ENCODE measurements around the gene DUS2.
"Not testable (repeated sequence)": the region's sequence is repeated elsewhere in the genome, so short reads cannot be mapped to it uniquely, and the experiment has no call there.

Gene DUS2

DNA sequence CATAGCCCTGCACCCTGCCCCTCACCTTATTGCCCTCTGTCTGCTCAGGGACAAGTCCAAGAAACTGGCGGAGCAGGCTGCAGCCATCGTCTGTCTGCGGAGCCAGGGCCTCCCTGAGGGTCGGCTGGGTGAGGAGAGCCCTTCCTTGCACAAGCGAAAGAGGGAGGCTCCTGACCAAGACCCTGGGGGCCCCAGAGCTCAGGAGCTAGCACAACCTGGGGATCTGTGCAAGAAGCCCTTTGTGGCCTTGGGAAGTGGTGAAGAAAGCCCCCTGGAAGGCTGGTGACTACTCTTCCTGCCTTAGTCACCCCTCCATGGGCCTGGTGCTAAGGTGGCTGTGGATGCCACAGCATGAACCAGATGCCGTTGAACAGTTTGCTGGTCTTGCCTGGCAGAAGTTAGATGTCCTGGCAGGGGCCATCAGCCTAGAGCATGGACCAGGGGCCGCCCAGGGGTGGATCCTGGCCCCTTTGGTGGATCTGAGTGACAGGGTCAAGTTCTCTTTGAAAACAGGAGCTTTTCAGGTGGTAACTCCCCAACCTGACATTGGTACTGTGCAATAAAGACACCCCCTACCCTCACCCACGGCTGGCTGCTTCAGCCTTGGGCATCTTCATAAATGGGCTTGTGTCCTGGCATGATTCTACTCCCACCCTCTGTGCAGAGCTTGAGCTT, 55.8 kb downstream of the DUS2 start:
- DNase-seq: no peak

DNA sequence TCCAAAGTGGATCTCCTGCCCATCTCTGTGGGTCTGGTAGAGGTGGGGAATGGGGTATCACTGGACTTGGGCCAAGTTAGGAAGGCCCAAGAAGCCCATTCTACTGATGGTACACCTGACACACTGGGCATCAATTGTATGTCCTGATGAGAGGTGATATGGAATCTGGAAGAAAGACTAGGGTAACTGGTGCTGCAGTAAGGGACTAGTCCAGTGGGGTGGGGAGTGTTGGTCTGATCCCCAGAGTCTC, 56.2 kb downstream of the DUS2 start:
- DNase-seq: no peak

DNA sequence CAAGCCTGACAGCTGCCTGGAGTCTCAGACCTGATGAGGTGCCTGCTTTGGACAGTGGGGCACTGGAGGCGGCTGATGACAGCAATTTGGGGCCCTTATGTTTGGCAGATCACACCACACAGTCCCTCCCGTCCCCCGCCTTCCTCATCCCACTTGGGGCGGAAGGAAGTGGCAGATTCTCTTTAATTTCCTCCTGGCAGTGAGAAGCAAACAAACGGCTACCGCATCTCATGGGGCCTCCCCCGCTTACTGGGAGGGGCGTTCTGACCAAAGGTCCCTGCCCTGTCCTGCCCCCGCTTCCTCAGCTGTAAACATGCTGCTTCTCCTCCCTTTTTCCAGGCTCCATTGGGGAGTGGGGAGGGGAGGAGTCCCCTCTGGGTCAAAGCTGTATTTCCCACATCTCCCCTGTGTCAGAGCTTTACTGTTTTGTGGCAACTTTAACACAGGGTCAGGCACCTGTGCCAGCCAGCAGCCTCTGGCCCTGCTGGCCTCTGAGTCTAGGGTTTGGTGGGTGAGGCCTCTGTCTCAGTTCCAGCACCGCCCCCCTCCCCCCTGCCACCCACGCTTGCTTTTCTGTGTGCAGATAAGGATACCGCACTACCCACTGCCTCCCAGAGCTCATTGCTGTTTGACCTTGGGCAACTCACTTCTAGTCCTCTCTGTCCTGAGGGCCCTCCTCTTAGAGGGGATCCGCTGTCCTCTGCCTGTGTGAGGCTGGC, 56.7 kb downstream of the DUS2 start:
- no peak for DNase-seq

DNA sequence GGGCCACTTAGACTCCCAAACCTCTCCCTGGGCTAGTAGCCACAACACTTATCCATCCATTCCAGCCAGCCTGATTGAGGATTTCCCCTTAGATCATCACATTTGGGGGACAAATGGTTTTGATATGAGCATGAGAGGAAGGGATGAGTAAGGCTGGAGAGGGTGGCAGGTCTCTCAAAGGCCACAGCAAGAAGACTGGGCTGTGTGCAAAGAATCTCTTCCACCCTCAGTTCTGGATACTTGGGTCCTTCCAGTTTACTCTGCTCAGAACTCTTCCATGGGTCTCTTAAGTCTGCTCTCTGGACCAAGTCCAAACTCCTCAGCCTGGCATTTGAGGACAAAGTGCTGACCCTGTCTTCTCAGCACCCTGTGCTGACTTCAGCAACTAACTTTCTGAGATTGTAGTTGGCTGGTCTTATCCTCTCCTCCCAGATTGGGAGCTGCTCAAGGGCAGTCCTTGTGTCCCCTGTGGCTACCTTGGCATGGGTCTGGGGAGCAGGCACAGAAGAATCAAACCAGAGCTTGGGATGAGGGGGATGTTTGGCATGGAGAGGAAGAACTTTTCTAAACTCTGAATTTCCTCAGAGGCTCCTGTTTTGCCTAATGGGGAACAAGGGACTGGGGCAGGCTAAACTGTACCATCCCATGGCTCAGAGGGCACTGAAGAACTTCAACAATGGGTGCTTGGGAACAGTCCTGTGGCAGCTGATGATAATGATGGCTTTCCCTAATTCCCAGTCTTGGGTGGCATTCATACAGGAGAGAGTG, 59.0 kb downstream of the DUS2 start:
- no peak for DNase-seq

DNA sequence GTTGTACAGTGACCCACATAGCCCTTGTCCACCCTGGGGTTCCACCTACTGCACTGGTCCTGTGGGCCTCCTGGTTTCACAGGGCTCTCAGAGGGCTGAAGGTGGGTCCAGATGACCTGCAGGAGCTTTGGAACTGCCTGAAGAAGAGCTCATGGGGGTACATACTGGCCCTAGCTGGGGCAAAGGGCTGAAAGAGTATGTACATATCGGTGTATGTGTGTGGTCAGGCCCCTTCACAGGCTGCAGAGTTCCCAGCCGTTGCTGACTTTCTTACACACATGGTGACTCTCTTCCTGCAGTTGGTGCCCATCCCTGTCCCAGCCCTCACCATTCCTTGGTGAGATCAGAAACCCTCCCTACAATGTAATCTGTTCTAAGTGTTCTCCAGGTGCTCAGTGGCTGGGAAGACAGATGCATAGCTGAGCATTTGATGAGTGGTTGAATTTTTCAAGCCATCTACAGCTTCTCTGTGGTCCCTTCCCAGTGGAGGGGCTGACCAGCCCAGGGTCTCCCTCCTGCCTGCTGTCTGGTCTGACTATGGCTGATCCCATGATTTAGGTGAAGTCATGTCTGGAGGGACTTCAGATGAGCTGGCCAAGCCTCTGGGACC, 59.6 kb downstream of the DUS2 start:
- DNase-seq: no peak

DNA sequence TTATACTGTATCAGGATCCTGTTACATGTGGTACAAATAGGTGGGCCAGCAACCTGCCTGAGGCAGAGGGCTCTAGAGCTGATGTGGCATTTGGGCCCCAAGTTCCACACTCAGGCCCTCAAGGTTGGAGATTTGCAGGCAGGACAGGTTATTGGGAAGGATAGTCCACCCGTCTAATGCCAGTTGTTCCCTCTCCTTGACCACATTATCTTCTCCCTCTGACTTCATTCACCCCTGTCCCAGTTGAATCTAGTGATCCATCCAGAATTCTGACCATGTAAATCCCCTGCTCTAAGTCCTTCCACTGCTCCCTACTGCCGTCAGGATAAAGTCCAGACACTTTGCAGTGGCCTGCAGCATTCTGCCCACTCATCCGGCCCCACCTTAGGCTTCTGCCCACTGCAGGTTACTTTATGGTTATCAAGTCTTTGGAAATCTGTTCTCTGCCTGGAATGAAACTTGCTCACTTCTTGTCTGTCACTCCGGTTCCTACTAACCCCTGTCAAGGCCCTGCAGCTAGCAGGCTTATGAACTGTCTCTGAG, 60.2 kb downstream of the DUS2 start:
- no peak for DNase-seq

DNA sequence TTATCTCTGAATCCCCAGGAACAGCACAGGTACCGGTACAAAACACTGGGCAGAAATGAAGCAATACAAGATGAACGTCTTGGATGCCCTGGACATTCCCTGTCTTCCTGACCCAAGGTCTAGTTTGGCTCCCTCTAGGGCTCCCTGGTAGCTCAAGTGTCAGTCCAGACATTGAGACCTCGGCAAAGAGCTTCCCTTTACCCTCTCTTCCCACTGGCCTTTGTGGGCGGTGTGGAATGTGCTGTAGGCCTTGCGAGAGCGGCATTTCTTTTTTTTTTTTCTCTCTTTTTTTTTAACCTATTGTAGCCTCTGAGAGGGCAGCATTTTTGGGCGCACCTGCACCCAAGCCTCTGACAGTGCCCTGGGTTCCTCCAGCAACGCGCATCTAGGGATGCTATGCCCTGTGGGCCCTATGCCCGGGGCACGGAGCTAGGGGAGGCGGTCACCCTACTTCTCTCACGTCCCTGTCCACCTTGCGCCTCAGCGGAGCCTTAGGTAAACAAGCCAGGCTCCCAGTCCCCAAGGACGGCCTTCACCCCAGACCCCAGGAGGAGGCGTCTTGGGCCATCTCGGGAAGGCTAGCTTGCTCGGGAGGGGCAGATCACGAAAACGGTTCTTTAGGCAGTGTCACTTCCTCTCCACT, 60.9 kb downstream of the DUS2 start:
- DNase-seq: no peak

DNA sequence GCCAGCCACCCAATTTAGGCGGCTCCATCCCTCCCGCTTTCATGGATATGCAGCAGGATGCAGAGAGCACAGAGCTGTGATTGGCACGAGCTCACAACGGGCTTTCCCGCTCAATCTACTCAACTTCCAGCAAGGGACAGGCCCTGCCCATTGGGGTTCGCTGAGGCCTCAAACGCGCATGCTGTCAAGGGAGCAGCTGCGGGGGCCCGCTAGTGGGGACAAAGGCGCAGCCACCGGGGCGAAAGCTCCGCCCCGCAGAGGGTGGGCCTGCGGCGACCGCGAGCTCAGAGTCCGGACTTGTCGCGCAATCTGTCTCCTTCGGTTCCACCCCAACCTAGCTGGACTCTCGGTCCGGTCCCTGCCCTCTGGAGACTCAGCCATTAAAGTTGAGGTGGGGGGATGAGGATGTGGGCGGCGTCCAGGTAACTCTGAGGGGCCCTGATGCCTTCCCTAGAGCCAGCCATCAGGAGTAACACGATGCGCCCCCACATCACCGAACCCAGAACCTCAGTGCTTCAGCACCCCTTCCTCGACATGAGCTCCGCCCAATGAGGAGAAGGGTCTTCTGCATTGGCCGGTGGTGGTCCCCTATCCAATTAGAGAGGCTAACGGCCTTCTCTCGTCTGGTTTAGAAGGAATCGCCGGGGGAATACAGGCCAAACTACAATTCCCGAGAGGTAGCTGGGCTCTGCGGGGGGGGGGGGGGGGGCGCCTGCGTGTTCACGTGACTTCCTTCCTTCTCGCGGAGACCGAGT, 61.6 kb downstream of the DUS2 start:
- DNase-seq: peak; percentile 69

DNA sequence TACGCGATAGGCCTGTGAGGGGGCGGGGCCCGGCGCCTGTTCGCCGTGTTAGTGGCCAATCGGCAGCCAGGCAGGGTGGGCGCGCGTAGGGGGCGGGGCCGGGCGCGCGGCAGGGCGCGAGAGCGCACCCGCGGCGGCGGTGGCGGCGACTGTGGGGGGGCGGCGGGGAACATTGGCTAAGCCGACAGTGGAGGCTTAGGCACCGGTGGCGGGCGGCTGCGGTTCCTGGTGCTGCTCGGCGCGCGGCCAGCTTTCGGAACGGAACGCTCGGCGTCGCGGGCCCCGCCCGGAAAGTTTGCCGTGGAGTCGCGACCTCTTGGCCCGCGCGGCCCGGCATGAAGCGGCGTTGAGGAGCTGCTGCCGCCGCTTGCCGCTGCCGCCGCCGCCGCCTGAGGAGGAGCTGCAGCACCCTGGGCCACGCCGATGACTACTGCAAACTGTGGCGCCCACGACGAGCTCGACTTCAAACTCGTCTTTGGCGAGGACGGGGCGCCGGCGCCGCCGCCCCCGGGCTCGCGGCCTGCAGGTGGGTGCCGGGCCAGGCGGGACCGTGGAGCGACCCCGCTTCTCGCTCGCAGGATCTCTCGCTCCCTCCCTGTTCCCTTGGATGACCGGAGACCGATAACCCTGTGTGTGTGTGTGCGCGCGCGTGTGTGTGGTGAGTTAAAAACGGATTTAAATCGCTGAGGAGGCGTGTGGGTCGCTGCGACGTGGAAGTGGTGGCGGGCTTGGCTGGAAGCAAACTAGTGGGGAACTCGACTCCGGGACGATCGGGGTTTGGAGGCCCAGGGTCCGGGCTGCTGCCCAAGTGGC, 62.4 kb downstream of the DUS2 start, which contains the start of gene NFATC3:
NFATC3 (plus strand) TSS at position 112 of the 813 bp plus-strand sequence; CDS start at position 424, 312 bp downstream.
- no peak for DNase-seq

DNA sequence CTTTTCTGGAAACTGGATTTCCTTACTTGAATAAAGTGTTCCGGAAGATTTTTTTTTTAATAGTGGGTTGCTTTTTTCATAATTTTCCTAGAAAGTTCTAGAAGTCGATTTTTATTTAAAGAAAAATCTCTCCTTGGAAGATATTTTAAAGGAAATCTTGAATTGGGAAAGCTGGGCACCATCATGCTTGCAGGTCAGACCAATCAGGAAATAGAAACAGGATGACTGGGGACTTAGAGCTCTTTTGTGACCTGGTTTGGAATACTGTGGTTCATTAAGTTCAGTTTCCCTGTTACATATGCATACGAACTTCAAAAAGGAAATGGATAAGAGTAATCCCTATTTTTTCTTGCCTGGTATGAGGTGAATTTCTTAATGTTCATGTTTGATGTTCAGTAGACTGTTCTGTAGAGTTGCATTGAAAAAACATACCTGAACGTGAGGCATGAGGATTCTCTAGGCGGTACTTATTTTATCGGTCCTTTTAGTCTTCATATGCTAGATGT, 63.3 kb downstream of the DUS2 start:
- DNase-seq: peak; percentile 18

DNA sequence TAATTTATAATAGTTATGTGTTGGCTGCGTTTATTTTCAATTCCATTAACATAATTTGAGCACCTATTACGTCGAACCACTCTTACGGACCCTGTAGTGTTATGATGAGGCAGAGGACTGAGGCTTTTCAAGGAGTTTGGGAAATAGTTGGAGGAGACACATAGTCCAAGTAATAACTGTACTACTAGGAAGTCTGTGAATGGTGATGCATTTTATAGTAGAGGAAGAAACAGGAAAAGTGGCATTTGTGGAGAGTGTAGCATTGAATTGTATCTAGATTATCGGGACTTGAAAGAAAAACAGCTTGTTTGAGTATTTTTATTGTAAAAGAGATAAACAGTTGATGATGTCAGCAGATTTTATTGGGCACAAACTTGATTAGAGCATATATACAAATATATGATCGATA, 63.8 kb downstream of the DUS2 start:
- DNase-seq: no peak

DNA sequence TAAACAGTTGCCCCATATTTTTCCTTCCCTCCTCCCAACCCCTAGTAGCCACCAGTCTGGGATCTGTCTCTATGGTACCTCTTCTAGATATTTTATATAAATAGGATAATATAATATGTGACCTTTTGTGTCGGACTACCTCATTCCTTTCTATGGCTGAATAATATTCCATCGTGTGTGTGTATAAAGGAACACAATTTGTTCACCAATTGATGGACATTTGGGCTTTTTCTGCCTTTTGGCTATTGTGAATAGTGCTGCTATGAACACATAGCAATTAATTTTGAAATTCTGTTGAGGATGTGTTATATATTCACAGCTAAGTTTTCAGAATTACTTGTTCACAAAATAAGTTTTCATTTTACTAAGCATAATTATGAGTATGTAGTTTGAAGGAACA, 64.6 kb downstream of the DUS2 start:
- DNase-seq: no peak

DNA sequence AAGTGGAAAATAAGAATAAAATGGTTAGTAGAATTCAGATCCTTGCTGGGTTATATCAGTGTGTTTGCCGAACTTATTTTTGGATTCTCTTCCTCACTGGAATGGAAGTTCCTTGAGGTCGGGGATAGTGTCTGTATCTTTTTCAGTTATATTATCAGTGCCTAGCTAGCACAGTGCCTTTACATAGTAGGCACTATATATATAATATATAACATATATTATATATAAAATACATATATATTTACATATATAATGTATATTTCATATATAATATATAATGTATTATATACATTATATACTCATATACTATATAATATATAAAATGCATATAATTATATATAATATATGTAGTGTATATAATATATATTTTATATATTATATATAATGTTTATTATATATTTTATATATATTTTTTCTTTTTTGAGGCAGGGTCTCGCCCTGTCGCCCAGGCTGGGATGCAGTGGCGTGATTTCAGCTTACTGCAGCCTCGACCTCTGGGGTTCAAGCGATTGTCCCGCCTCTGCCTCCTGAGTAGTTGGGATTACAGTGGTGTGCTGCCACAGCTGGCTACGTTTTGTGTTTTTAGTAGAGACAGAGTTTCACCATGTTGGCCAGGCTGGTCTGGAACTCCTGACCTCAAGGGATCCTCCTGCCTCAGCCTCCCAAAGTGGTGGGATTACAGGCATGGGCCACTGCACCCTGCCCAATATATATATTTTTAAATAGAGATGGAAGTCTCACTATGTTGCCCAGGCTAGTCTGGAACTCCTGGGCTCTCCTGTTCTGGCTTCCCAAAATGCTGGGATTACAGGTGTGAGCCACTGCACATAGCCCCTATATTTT, 65.3 kb downstream of the DUS2 start:
- DNase-seq: no peak

DNA sequence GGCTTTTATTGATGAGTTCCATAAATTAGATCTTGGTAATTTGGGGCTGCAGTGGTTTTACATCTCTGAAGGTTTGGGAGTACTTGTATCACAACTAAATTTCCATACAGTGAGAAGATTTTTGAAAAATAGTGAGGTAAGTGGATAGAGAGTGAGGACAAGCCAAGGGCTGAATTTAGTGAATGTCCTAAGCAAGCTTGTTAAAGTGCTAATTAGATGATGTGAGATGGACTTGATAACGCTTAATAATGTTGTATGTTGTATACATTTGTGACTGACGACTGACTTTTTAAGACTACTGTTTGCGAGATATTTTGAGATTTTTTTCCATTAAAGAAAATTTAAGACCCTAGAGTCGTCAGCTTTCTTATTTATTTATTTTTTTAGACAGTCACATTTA, 66.0 kb downstream of the DUS2 start:
- no peak for DNase-seq

DNA sequence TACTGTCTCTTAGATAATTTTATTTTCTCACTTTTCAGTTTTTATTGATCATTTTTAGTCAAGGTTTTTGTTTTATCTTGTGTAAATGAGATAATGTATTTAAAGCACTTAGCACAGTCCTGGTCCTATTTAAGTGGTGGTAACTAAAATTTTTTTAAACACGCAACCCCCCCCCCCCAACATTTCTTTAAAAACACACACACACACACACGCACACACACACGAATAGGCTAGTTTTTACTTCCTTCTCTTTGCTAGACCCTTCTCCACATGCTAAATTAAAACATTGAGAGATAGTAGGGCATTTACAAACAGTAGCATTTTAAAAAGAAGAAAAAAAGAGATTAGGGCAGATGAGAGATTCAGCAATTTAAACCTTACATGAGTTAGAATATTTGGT, 67.0 kb downstream of the DUS2 start:
- no peak for DNase-seq

DNA sequence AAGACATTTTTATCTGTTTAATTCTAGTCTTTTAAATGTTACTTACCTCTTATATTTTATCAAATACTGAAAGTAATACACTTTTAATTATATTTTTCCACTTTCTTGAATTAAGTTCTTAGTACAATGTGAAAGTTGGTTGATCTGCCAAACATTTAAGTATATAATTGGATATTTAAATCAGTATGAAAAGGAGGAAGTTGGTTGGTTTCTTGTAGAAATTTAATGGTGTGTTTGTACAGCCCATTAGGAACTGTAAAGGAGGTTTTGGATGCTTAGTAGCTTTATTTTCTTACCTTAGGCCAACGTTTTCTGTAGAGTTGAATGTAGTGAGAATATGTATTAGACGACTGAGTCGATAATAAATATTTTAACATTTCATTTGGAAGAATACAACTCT, 67.4 kb downstream of the DUS2 start:
- DNase-seq: no peak

DNA sequence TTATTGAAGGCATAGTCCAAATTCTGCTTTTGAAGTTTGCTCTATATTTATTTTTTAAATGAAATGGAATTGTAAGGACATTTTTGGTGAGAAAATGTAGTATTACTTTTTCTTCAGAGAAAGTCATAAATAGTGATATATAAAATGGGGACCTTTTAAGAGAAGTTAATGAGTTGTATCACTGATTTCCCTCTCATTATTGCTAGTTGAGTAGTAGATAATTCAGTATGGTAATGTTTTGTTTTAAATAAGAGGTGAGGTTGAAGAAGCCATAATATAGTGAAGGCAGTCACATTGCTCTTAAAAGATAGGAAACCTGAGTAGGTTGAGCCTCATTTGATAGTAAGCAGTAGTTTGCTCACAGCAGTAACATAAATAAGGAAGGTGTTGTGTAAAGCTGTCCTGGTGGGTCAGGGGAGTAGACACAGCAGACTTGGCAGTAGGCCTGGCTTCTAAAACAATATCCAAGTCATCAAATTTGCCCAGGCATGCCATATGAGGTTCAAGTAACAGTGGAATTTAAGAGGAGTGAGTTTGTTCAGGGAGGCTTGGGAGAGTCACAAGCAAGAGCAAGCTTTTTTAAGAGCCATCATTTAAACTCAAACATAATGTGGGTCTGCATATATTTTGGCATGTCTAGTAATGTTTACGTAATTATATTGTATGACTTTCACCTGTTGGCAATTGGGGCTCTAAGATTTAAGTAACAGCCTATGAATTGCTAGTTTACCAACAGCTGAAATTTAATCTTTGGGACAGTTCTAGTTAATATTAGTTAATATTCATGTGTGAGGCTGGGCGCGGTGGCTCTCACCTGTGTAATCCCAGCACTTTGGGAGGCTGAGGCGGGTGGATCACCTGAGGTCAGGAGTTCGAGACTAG, 68.5 kb downstream of the DUS2 start:
- DNase-seq: peak; percentile 76

DNA sequence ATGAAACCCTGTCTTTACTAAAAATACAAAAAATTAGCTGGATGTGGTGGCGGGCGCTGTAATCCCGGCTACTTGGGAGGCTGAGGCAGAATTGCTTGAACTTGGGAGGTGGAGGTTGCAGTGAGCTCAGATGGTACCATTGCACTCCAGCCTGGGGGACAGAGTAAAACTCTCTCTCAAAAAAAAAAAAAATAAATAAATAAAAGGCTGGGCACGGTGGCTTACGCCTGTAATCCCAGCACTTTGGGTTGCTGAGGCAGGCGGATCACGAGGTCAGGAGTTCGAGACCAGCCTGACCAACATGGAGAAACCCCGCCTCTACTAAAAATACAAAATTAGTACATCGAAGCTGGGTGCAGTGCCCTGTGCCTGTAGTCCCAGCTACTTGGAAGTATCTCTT, 69.2 kb downstream of the DUS2 start:
- DNase-seq: not testable (repeated sequence)
